Peyer's patch (tissue), 4 donors: ENCODE data around the gene MTA3. TPM values are rescaled to one million over a fixed set of nuclear protein-coding genes. Genes with fewer than 3 reads are reported as not detected.

Experiments used
- DNase-seq, 3 donors: peaks; one replicate each; pipeline ENCODE4 v3.0.0-alpha.2; 2017 to 2019
- H3K27ac ChIP-seq, 4 donors: fragments of 200-600 bp; sonication (generic); one replicate each; pipeline ENCODE4 v1.5.1; 2016 to 2019
- H3K27me3 ChIP-seq, 2 donors: fragments of 200-600 bp; sonication (generic); one replicate each; pipeline ENCODE4 v1.5.1; 2019
- H3K36me3 ChIP-seq, 3 donors: fragments of 200-600 bp; sonication (generic); one replicate each; pipeline ENCODE4 v1.5.1; 2016 to 2019
- H3K4me1 ChIP-seq, 4 donors: fragments of 200-600 bp; sonication (generic); one replicate each; pipeline ENCODE4 v1.5.1; 2016 to 2019
- H3K4me3 ChIP-seq, 4 donors: fragments of 200-600 bp; sonication (generic); 1 replicate in 3 of 4; 2 replicates in 1 of 4; pipeline ENCODE4 v1.5.1; 2016 to 2019; ENCODE audit warnings: mild to moderate bottlenecking in 1 of 4
- H3K9me3 ChIP-seq, 4 donors: fragments of 200-600 bp; sonication (generic); one replicate each; pipeline ENCODE4 v1.5.1; 2016 to 2019; ENCODE audit warnings: mild to moderate bottlenecking in 1 of 4
- CTCF ChIP-seq, 6 experiments: fragments of 450-650 bp in 4 of 6; fragments of 200-600 bp in 2 of 6; sonication (generic) in 1 of 6; IDR thresholded peaks; one replicate each; pipeline ENCODE4 v1.5.1; 2017 to 2019; ENCODE audit warnings: antibody characterized with exemption in 6 of 6, mild to moderate bottlenecking in 3 of 6, moderate library complexity in 1 of 6
- POLR2A ChIP-seq, 2 donors: fragments of 450-650 bp; IDR thresholded peaks; one replicate each; pipeline ENCODE4 v1.5.1; 2017; ENCODE audit warnings: antibody characterized with exemption in 2 of 2, mild to moderate bottlenecking in 2 of 2, moderate library complexity in 2 of 2
- total RNA-seq, 4 donors: library from RNA; depleted of rRNA; stranded (reverse); fragments of >200 nt; gene quantifications; one replicate each; pipeline ENCODE4 v1.1.0, GENCODE V29; 2016

MTA3 gene
- total RNA-seq, 4 donors from 2014 or later: 20.0 to 87.5 (median 34.2) TPM

GRCh38 chr2:42775810-42776209, 207.4 kb downstream of the MTA3 start:
- TF ChIP-seq CTCF (IDR thresholded peaks at IDR 0.05) (no peak), POLR2A (IDR thresholded peaks at IDR 0.05) (no peak)
- Histone ChIP-seq H3K27ac (no peak overlapping the region), H3K9me3 (no peaks in the 10 kb centered on the region)

GRCh38 chr2:42777883-42778805, 209.7 kb downstream of the MTA3 start:
- H3K27ac ChIP-seq: no peak overlapping the region
- H3K9me3 ChIP-seq: no peaks in the 10 kb centered on the region
- no peak for TF ChIP-seq CTCF (IDR thresholded peaks at IDR 0.05)
- TF ChIP-seq POLR2A (IDR thresholded peaks at IDR 0.05): no peak
- H3K36me3 ChIP-seq: peaks cover 0 to 12% (median 0%) of the 10 kb centered on the region in 3 donors
- H3K4me3 ChIP-seq: no peak overlapping the region
- no peaks in the 10 kb centered on the region for H3K27me3 ChIP-seq
- DNase-seq: peak in 1 of 3 donors; percentile 34
- H3K4me1 ChIP-seq: no peaks in the 10 kb centered on the region

More at GRCh38 chr2:42775810-42776209, 207.4 kb downstream of the MTA3 start:
- Histone ChIP-seq H3K36me3 (no peaks in the 10 kb centered on the region), H3K4me1 (no peaks in the 10 kb centered on the region), H3K27me3 (no peaks in the 10 kb centered on the region), H3K4me3 (no peak overlapping the region)
- DNase-seq: no peak

GRCh38 chr2:42781181-42781580, 212.7 kb downstream of the MTA3 start:
- TF ChIP-seq CTCF (IDR thresholded peaks at IDR 0.05) (no peak), POLR2A (IDR thresholded peaks at IDR 0.05) (no peak)
- H3K27ac ChIP-seq: no peak overlapping the region
- DNase-seq: peak in 1 of 3 donors; percentile 33
- no peaks in the 10 kb centered on the region for H3K27me3 ChIP-seq
- no peak overlapping the region for H3K4me3 ChIP-seq
- H3K36me3 ChIP-seq: peaks cover 0 to 17% (median 0%) of the 10 kb centered on the region in 3 donors
- no peaks in the 10 kb centered on the region for H3K9me3 ChIP-seq
- H3K4me1 ChIP-seq: no peaks in the 10 kb centered on the region

GRCh38 chr2:42783511-42783910, 215.1 kb downstream of the MTA3 start:
- TF ChIP-seq CTCF (IDR thresholded peaks at IDR 0.05) (no peak), POLR2A (IDR thresholded peaks at IDR 0.05) (no peak)
- H3K4me3 ChIP-seq: no peak overlapping the region
- no peaks in the 10 kb centered on the region for H3K27me3 ChIP-seq
- H3K36me3 ChIP-seq: peaks cover 0 to 17% (median 0%) of the 10 kb centered on the region in 3 donors
- no peak overlapping the region for H3K27ac ChIP-seq
- no peaks in the 10 kb centered on the region for H3K4me1 ChIP-seq
- no peaks in the 10 kb centered on the region for H3K9me3 ChIP-seq
- DNase-seq: peak in 1 of 3 donors; percentile 30

GRCh38 chr2:42784204-42784880, 215.9 kb downstream of the MTA3 start:
- H3K27me3 ChIP-seq: no peaks in the 10 kb centered on the region
- no peaks in the 10 kb centered on the region for H3K4me1 ChIP-seq
- no peak overlapping the region for H3K27ac ChIP-seq
- peak in 1 of 3 donors; percentile 36 for DNase-seq
- no peak overlapping the region for H3K4me3 ChIP-seq
- TF ChIP-seq POLR2A (IDR thresholded peaks at IDR 0.05) (no peak), CTCF (IDR thresholded peaks at IDR 0.05) (no peak)
- peaks cover 0 to 17% (median 0%) of the 10 kb centered on the region in 3 donors for H3K36me3 ChIP-seq
- H3K9me3 ChIP-seq: no peaks in the 10 kb centered on the region
